GM18873 (cell line): ENCODE measurements around the gene RPL10L.

Source experiments
- ATAC-seq: cut with Tn5 transposase; IDR thresholded peaks from one replicate; pipeline ENCODE4 v1.9.1; 2021; ENCODE audit warnings: mild to moderate bottlenecking, moderate library complexity, moderate number of reproducible peaks; ENCODE audit not compliant: unreplicated experiment, low FRiP score

RPL10L gene

GRCh38 chr14:46651526-46652144 is at the start of gene RPL10L:
Gene RPL10L, minus strand, starts transcription at chr14:46651781. Its CDS starts 45 bp downstream, at chr14:46651736.
- no peak for ATAC-seq

- no peak for ATAC-seq
Observed at GRCh38 chr14:46691819-46692218, 40.2 kb upstream of the RPL10L start.

- no peak for ATAC-seq
Observed at GRCh38 chr14:46686652-46687051, 35.1 kb upstream of the RPL10L start.

GRCh38 chr14:46672128-46672527 is 20.5 kb upstream of the RPL10L start:
- no peak for ATAC-seq

- no peak for ATAC-seq
Observed at GRCh38 chr14:46663382-46663781, 11.8 kb upstream of the RPL10L start.

- ATAC-seq: no peak
Observed at GRCh38 chr14:46661728-46662127, 10.1 kb upstream of the RPL10L start.

GRCh38 chr14:46653031-46653755 is 1.6 kb upstream of the RPL10L start:
- no peak for ATAC-seq

- no peak for ATAC-seq
Observed at GRCh38 chr14:46646796-46647195, 4.8 kb downstream of the RPL10L start.

GRCh38 chr14:46626876-46627275 is 24.7 kb downstream of the RPL10L start:
- ATAC-seq: no peak
